Measurements from ENCODE around the gene KIF1A.
"Not testable (repeated sequence)": the region's sequence is repeated elsewhere in the genome, so short reads cannot be mapped to it uniquely, and the experiment has no call there.

Gene KIF1A

DNA sequence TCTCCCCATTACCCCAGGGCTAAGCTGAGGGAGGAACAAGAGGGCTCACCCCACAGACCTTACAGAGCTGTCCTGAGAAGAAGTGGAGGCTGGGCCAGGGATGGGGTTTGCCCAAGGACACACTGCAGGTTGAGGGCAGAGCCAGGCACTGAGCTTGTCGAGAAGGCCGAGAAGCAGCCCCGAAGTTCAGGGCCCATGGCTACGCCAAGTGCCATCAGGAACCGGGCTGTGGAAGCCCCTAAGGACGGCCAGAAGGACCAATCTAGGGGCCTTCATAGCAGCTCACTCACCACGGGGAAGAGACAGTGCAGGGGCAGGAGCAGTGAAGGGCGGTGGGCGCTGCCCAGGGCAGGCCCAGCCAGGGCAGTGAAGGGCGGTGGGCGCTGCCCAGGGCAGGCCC lies 30.0 kb upstream of the KIF1A start:
- Histone ChIP-seq H3K4me1 (no peaks in the 10 kb centered on the region), H3K27me3 (no peaks in the 10 kb centered on the region), H3K36me3 (no peaks in the 10 kb centered on the region), H3K4me3 (ENCODE audit: low read depth, low read length) (no peak overlapping the region), H3K9me3 (no peaks in the 10 kb centered on the region)
- TF ChIP-seq, protein P1, sequence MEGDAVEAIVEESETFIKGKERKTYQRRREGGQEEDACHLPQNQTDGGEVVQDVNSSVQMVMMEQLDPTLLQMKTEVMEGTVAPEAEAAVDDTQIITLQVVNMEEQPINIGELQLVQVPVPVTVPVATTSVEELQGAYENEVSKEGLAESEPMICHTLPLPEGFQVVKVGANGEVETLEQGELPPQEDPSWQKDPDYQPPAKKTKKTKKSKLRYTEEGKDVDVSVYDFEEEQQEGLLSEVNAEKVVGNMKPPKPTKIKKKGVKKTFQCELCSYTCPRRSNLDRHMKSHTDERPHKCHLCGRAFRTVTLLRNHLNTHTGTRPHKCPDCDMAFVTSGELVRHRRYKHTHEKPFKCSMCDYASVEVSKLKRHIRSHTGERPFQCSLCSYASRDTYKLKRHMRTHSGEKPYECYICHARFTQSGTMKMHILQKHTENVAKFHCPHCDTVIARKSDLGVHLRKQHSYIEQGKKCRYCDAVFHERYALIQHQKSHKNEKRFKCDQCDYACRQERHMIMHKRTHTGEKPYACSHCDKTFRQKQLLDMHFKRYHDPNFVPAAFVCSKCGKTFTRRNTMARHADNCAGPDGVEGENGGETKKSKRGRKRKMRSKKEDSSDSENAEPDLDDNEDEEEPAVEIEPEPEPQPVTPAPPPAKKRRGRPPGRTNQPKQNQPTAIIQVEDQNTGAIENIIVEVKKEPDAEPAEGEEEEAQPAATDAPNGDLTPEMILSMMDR (IDR thresholded peaks at IDR 0.05; ENCODE audit: low read depth, low read length), result no peak
- no peak for DNase-seq

GRCh38 chr2:240848900-240849680 lies 29.1 kb upstream of the KIF1A start:
- TF ChIP-seq, protein P1 (IDR thresholded peaks at IDR 0.05; ENCODE audit: low read depth, low read length), result no peak
- no peak for DNase-seq
- Histone ChIP-seq H3K27me3 (no peaks in the 10 kb centered on the region), H3K4me3 (ENCODE audit: low read depth, low read length) (no peak overlapping the region), H3K4me1 (no peaks in the 10 kb centered on the region), H3K9me3 (no peaks in the 10 kb centered on the region), H3K36me3 (no peaks in the 10 kb centered on the region)

DNA sequence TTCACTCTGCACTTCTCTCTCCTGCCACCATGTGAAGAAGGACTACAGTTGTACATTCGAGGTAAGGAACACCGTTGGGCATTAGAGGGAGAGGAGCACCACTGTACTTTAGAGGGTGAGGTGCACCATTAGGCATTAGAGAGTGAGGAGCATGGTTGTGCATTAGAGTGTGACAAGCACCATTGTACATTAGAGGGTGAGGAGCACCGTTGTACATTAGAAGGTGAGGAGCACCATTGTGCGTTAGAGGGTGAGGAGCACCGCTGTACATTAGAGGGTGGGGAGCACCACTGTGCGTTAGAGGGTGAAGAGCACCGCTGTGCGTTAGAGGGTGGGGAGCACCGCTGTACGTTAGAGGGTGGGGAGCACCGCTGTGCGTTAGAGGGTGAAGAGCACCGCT lies 27.8 kb upstream of the KIF1A start:
- Histone ChIP-seq H3K27me3 (no peaks in the 10 kb centered on the region), H3K4me1 (no peaks in the 10 kb centered on the region), H3K4me3 (ENCODE audit: low read depth, low read length) (no peak overlapping the region), H3K9me3 (no peaks in the 10 kb centered on the region), H3K36me3 (no peaks in the 10 kb centered on the region)
- TF ChIP-seq, protein P1 (IDR thresholded peaks at IDR 0.05; ENCODE audit: low read depth, low read length), result no peak
- DNase-seq, result no peak

DNA sequence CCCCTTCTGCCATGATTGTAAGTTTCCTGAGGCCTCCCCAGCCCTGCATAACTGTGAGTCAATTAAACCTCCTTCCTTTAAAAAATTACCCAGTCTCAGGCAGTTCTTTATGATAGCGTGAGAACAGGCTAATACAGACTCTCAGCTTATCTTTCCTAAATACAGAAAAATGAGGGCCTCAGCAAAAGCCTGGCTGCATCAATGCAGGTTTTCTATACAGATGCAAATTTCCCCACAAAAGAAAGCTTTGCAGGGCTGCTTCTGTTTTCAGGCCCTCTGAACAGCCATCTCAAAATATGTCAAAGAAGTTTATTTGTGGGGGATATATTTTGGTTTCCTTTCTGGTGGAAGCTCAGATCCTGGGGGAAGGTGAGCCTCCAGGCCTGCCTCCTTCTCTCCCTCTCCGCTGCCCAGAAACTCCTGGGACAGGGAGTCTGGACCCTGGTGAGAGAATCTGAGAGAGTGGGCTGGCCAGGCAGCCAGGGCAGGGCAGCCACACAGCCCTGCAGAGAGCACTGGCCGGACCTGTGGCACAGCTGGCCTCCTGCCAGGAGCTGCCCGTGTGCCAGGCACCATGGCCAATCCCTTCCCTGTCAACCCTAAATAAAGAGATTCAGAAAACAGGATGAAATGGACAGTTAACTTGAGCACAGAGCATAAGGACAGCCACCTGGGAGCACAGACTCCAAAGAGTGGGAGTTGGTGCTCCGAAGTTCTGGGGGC lies 27.0 kb upstream of the KIF1A start:
- no peaks in the 10 kb centered on the region for H3K9me3 ChIP-seq
- TF ChIP-seq, protein P1 (IDR thresholded peaks at IDR 0.05; ENCODE audit: low read depth, low read length), result no peak
- no peak overlapping the region for H3K4me3 ChIP-seq (ENCODE audit: low read depth, low read length)
- H3K27me3 ChIP-seq, result no peaks in the 10 kb centered on the region
- DNase-seq, result no peak
- H3K36me3 ChIP-seq, result no peaks in the 10 kb centered on the region
- H3K4me1 ChIP-seq, result no peaks in the 10 kb centered on the region

DNA sequence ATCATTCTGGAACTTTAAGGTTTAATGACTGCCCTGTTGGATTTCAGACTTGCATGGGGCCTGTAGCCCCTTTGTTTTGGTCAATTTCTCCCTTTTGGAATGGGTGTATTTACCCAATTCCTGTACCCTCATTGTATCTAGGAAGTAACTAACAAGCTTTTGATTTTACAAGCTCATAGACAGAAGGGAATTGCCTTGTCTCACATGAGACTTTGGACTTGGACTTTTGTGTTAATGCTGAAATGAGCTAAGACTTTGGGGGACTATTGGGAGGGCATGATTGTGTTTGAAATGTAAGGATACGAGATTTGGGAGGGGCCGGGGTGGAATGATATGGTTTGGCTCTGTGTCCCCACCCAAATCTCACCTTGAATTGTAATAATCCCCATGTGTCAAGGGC lies 26.3 kb upstream of the KIF1A start:
- not testable (repeated sequence) for H3K4me3 ChIP-seq (ENCODE audit: low read depth, low read length); H3K36me3 ChIP-seq; DNase-seq; H3K27me3 ChIP-seq; H3K9me3 ChIP-seq; H3K4me1 ChIP-seq

GRCh38 chr2:240840435-240841060 lies 20.5 kb upstream of the KIF1A start:
- Histone ChIP-seq H3K4me1 (peaks cover 5% of the 10 kb centered on the region), H3K27me3 (no peaks in the 10 kb centered on the region), H3K4me3 (ENCODE audit: low read depth, low read length) (no peak overlapping the region), H3K36me3 (no peaks in the 10 kb centered on the region), H3K9me3 (no peaks in the 10 kb centered on the region)
- TF ChIP-seq, protein P1 (IDR thresholded peaks at IDR 0.05; ENCODE audit: low read depth, low read length), result peak; percentile 85
- peak; percentile 81 for DNase-seq
